ENCODE results near the gene PRKCD.
A peak's percentile ranks its signal among the peaks of the same experiment; 100 is the strongest.

The PRKCD gene

GRCh38 chr3:53160660-53161449, at the start of gene PRKCD:
PRKCD (plus strand) TSS chr3:53161209; CDS start chr3:53178423, 17,214 bp downstream.
- peak; percentile 83 for DNase-seq (ENCODE audit: low spot score)

- DNase-seq (ENCODE audit: low spot score), result no peak
Observed at GRCh38 chr3:53111822-53112221, 49.2 kb upstream of the PRKCD start.

GRCh38 chr3:53113293-53114010, 47.6 kb upstream of the PRKCD start:
- no peak for DNase-seq (ENCODE audit: low spot score)

GRCh38 chr3:53114011-53114400, 47.0 kb upstream of the PRKCD start:
- DNase-seq (ENCODE audit: low spot score), result peak; percentile 91

GRCh38 chr3:53114412-53115074, 46.5 kb upstream of the PRKCD start:
- DNase-seq (ENCODE audit: low spot score), result no peak

GRCh38 chr3:53116956-53117355, 44.1 kb upstream of the PRKCD start:
- no peak for DNase-seq (ENCODE audit: low spot score)

GRCh38 chr3:53120336-53120735, 40.7 kb upstream of the PRKCD start:
- no peak for DNase-seq (ENCODE audit: low spot score)

GRCh38 chr3:53122255-53122932, 38.6 kb upstream of the PRKCD start:
- DNase-seq (ENCODE audit: low spot score), result no peak

- DNase-seq (ENCODE audit: low spot score), result no peak
Observed at GRCh38 chr3:53122933-53123305, 38.1 kb upstream of the PRKCD start.

- DNase-seq (ENCODE audit: low spot score), result no peak
Observed at GRCh38 chr3:53123510-53123909, 37.5 kb upstream of the PRKCD start.

- DNase-seq (ENCODE audit: low spot score), result no peak
Observed at GRCh38 chr3:53123953-53124352, 37.1 kb upstream of the PRKCD start.

- DNase-seq (ENCODE audit: low spot score), result no peak
Observed at GRCh38 chr3:53126601-53127000, 34.4 kb upstream of the PRKCD start.

- DNase-seq (ENCODE audit: low spot score), result no peak
Observed at GRCh38 chr3:53129344-53129743, 31.7 kb upstream of the PRKCD start.

- peak; percentile 98 for DNase-seq (ENCODE audit: low spot score)
Observed at GRCh38 chr3:53130179-53131061, 30.6 kb upstream of the PRKCD start, which contains the start of gene RFT1. RFT1 (minus strand) TSS chr3:53130435; CDS start chr3:53130400, 35 bp downstream.

GRCh38 chr3:53131096-53131495, 29.9 kb upstream of the PRKCD start:
- DNase-seq (ENCODE audit: low spot score), result no peak

- DNase-seq (ENCODE audit: low spot score), result no peak
Observed at GRCh38 chr3:53132347-53132746, 28.7 kb upstream of the PRKCD start.

GRCh38 chr3:53134631-53135232, 26.3 kb upstream of the PRKCD start:
- peak; percentile 74 for DNase-seq (ENCODE audit: low spot score)

- no peak for DNase-seq (ENCODE audit: low spot score)
Observed at GRCh38 chr3:53137221-53137620, 23.8 kb upstream of the PRKCD start.

- DNase-seq (ENCODE audit: low spot score), result no peak
Observed at GRCh38 chr3:53137835-53138446, 23.1 kb upstream of the PRKCD start.
